Measurements from ENCODE around the gene EIF3L.

- TF ChIP-seq EP300 (IDR thresholded peaks at IDR 0.05; ENCODE audit: borderline replicate concordance in 1 of 2, low read depth in 1 of 2, low read length in 1 of 2): no peak
- TF ChIP-seq CTCF (IDR thresholded peaks at IDR 0.05): no peak
- no peak for TF ChIP-seq RAD21 (IDR thresholded peaks at IDR 0.05; ENCODE audit: low read length)
- TF ChIP-seq POLR2AphosphoS5 (IDR thresholded peaks at IDR 0.05; ENCODE audit: low read depth, low read length): peak; percentile 95
These were observed at the start of gene EIF3L for GRCh38 chr22:37849089-37849751.

Measured in SK-N-SH (cell line).